ENCODE results near the gene IL4I1. TPM values are rescaled to one million over a fixed set of nuclear protein-coding genes. Genes with fewer than 3 reads are reported as not detected.
A peak's percentile ranks its signal among the peaks of the same experiment; 100 is the strongest.

The IL4I1 gene
- total and polyA plus RNA-seq, 2 of the 4 experiments (the other 2 are of a cell fraction), result 0.31 to 0.36 TPM

DNA sequence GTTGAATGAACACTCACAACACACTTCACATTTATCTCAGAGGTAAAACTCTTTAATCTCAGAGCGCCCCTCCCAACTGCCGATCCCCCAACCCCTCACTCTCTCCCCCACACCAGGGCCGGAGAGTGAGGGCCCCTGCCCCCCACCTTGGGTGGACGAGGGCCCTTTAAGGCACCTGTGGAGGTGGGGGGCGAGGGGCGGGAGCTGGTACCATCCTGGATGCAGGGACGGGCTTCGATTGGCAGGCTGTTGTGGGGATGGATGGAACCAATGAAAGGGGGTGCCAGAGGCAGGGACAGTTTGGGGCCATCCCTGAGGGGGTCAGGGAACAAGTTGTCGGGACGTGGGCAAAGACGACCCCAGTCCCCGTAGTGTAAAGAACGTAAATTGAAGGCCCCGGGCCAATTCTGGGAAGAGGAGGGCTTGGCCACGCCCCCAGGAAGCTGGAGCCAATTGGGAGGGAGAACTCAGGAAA, 27.6 kb downstream of the IL4I1 start:
- Histone ChIP-seq H4K8ac (ENCODE audit: low read depth in 2 of 2, low read length in 2 of 2) (peak overlapping the region; percentile 16 to 98; a peak in 3 of 4 replicates), H4K5ac (ENCODE audit: low read depth, low read length) (peak overlapping the region; percentile 74), H3K9me1 (ENCODE audit: insufficient read depth, low read length) (peaks cover 10% of the 10 kb centered on the region), H3K18ac (ENCODE audit: low read depth, low read length) (peak overlapping the region; percentile 31; the same call in 1 of the 2 replicates), H3K4me1 (ENCODE audit: control insufficient read depth, insufficient read depth, low read length) (peaks cover 7% of the 10 kb centered on the region), H3K27ac (ENCODE audit: insufficient read depth, low read length) (peak overlapping the region; percentile 83), H3K79me1 (ENCODE audit: low read depth in 1 of 2, low read length in 2 of 2) (peaks cover 23 to 60% of the 10 kb centered on the region in 2 experiments), H2AK5ac (ENCODE audit: low read depth, low read length) (peak overlapping the region; percentile 79), H3K56ac (ENCODE audit: extremely low read depth, insufficient read depth, low read length) (no peak overlapping the region), H3K9ac (ENCODE audit: low read depth, low read length) (peak overlapping the region; percentile 28; the same call in 1 of the 2 replicates), H2BK15ac (ENCODE audit: low read depth, low read length) (no peak overlapping the region; the same call in 2 of the 3 replicates), H3K36me3 (ENCODE audit: control insufficient read depth, insufficient read depth, low read length) (peaks cover 13% of the 10 kb centered on the region), H3K4me3 (ENCODE audit: insufficient read depth, low read depth, low read length) (peak overlapping the region; percentile 47), H3K14ac (replicated peaks; ENCODE audit: low read depth, low read length) (peak overlapping the region; percentile 50), H3K23ac (ENCODE audit: low read depth, low read length) (peak overlapping the region; percentile 68; the same call in 1 of the 2 replicates), H4K91ac (ENCODE audit: insufficient read depth, low read depth, low read length) (peak overlapping the region; percentile 67; the same call in 1 of the 2 replicates), H3K27me3 (ENCODE audit: control insufficient read depth, insufficient read depth, low read length) (no peaks in the 10 kb centered on the region), H2BK20ac (ENCODE audit: low read depth, low read length) (no peak overlapping the region; the same call in 1 of the 2 replicates), H2BK5ac (ENCODE audit: low read depth, low read length, poor library complexity, severe bottlenecking) (peak overlapping the region; percentile 84), H2BK120ac (ENCODE audit: low read depth, low read length) (peak overlapping the region; percentile 64), H3K9me3 (ENCODE audit: control insufficient read depth, insufficient read depth, low read length) (no peaks in the 10 kb centered on the region), H2AK9ac (replicated peaks; ENCODE audit: low read depth, low read length, poor library complexity) (peak overlapping the region; percentile 94), H3K4me2 (ENCODE audit: low read depth, low read length) (peak overlapping the region; percentile 94), H4K20me1 (ENCODE audit: insufficient read depth, low read length) (peaks cover 12% of the 10 kb centered on the region), H2AFZ (replicated peaks; ENCODE audit: low read length, poor library complexity) (peak overlapping the region; percentile 97), H3K4ac (ENCODE audit: low read depth, low read length) (peak overlapping the region; percentile 73)
- ChIA-PET CTCF (no interaction called here), POLR2A (ENCODE audit: unreplicated experiment) (interaction anchor here (0.5 to 1.0 kb wide), 2 partner anchors 61 to 65 kb away, joined by 4 to 7 read pairs; no protein-coding TSS in a partner anchor)
- in situ Hi-C loops (cut with MboI; ENCODE audit: low sequenced_read_pairs), result no loop called here
- no TSS peak for BruUV-seq (replicated peaks)
- DNase-seq, result no peak
- intact Hi-C loops (cut with micrococcal nuclease), result no loop called here
- TF ChIP-seq RFX5 (IDR thresholded peaks at IDR 0.05; ENCODE audit: low read depth, low read length) (no peak), CHD1 (IDR thresholded peaks at IDR 0.05; ENCODE audit: low read depth, low read length) (no peak), MAZ (IDR thresholded peaks at IDR 0.05; ENCODE audit: borderline replicate concordance, low read depth, low read length) (no peak), POLR2A (IDR thresholded peaks at IDR 0.05; ENCODE audit: low read depth, low read length) (0 out of 2 replicates have a peak, but pooled peaks have one; percentile 8), CEBPB (IDR thresholded peaks at IDR 0.05; ENCODE audit: low read depth, low read length) (no peak), BHLHE40 (IDR thresholded peaks at IDR 0.05; ENCODE audit: low read depth, low read length) (no peak)
- TF ChIP-seq, protein P1, sequence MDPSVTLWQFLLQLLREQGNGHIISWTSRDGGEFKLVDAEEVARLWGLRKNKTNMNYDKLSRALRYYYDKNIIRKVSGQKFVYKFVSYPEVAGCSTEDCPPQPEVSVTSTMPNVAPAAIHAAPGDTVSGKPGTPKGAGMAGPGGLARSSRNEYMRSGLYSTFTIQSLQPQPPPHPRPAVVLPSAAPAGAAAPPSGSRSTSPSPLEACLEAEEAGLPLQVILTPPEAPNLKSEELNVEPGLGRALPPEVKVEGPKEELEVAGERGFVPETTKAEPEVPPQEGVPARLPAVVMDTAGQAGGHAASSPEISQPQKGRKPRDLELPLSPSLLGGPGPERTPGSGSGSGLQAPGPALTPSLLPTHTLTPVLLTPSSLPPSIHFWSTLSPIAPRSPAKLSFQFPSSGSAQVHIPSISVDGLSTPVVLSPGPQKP (IDR thresholded peaks at IDR 0.05; ENCODE audit: borderline replicate concordance, low read depth, low read length), result no peak
- dilution Hi-C loops (cut with HindIII; ENCODE audit: low sequenced_read_pairs, unreplicated experiment), result no loop called here
- 2% methylated on average over 12 of the region's 15 CpGs; no CpG with 5 or more reads in 1 of the 2 experiments for WGBS, 2 experiments (ENCODE audit: extremely low coverage in 2 of 2, insufficient read length in 1 of 2)
- ATAC-seq (ENCODE audit: low read depth), result peak; percentile 1
